GM08714 (cell line): ENCODE measurements around the gene SLC10A3.
"Not testable (repeated sequence)": the region's sequence is repeated elsewhere in the genome, so short reads cannot be mapped to it uniquely, and the experiment has no call there.

ENCODE experiments used
- H3K4me3 ChIP-seq: fragments of 200-500 bp; sonication (Bioruptor generic); 2 replicates; pipeline ENCODE4 v1.5.1; 2014; ENCODE audit warnings: mild to moderate bottlenecking, low read length, inconsistent platforms
- ZNF274 ChIP-seq: IDR thresholded peaks from 2 replicates; pipeline ENCODE4 v1.6.1; 2012; ENCODE audit warnings: mild to moderate bottlenecking, low read depth, low read length

The SLC10A3 gene

DNA sequence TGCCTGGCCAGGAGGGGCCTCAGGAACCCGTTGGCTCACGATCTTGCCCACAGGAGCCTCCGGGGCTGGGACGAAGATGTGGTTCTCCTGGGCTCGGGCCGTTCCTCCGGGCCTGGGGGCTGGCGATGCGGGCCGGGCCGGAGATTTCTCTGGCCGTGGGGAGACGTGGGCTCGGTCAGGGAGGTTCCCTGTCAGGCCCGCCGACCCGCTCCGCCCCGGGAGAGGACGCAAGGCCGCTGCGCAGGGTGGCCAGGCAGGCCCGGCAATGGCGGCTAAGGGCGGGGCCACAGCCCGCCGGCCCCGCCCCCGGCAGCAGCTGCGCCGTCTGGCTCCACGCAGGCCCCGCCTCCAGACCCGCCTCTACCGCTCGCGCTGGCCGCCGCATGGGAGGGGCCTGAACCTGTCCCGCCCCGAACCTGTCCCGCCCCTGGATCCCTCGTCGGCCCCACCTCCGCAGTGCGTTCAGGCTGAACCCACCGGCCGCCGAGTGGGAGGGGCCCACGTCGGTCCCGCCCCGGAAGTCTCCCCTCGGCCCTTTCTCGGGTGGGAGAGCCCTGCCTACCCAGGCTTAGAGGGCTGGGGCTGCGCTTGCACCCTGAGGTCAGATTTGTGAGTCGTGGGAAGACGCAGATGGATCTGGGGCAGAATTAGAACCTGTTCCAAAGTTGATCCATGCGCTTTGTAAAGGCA lies 25.7 kb upstream of the SLC10A3 start, which contains the start of gene FAM3A:
Gene FAM3A (minus strand): TSS at position 267 of the 690 bp plus-strand sequence. CDS start 460 bp downstream, outside the sequence.
- peak within 1 kb of the TSS; percentile 73 for H3K4me3 ChIP-seq
- no peak for TF ChIP-seq ZNF274

DNA sequence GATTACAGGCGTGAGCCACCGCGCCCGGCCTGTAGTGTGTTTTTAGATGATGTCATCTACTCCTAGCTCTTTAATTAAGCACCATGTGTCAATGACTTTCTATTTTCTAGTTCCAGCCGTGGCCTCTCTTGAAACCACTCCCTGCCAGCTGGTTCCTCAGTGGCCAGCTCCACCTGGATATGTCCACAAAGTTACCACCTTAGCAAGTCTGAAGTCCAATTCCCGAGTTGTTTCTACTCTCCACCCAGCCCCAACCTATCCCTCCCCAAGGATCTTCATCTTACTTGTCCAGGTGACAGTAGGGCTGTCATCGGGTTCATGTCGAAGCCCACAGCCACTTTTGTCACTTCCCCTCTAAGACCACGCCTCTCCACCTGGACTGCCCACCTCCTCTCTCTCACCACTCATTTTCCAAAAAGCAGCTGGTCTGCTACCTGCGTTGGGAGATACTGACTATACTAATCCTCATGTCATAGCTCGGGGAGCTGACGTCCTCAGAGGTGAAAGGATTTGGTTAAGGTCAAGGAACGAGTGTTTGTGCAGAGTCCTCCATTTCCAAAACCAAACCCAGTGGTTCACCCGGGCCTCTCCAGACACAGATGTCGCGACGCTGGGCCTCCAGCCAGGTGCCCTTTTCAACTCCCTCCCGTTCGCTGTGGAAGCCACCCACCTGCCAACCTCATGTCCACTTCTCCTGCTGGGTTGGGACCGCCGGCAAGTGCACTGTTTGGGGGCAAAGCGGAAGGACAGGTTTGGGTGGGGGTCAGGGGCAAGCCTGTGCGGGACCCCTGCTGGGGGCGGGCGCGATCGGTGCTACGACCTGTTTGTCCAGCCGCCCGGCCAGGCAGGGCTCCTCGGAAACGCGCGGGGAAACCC lies 24.9 kb upstream of the SLC10A3 start:
- H3K4me3 ChIP-seq = peak overlapping the region; percentile 73
- no peak for TF ChIP-seq ZNF274

DNA sequence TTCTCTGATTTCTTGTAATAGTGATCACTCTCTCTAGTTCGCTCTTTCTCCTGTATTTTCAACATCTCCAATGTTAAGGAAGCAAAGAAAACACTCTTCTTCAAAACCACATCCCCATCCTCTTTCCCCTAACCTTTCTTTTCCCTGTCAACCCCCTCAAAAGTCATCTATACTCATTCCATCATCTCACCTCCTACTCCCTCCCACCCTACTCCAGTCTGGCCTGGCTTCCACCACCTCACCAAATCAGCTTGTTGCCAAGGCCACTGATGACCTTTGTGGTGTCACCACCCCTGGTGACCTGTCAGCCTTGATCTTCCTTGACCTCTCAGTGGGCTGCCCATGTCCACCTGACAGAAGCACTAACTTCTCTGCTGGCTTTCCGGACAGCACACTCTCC lies 23.3 kb upstream of the SLC10A3 start:
- no peak overlapping the region for H3K4me3 ChIP-seq
- TF ChIP-seq ZNF274 = no peak

DNA sequence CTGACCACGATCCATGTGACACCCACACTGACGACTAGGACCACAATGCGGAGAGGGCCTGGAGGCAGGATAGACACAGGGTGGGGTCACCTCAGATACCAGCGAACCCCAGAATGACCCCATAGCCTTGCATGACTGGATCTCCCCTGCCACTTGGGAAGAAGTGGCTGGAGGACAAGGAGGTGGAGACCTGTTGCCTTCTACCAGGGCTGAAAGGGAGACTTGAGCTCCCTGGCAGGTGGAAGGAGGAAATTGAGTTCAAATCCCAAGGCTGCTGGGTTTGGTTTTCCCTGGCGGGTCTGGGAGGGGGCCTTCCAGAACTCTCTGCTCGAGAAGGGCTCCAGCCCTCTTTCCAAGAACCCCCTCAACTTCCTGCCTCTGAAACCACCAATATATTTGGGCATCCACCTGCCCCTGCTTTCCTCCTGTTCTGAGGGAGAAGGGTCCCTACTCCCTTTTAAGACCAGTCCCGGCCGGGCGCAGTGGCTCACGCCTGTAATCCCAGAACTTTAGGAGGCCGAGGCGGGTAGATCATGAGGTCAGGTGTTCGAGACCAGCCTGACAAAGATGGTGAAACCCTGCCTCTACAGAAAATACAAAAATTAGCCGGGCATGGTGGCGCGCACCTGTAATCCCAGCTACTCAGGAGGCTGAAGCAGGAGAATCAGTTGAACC lies 22.6 kb upstream of the SLC10A3 start:
- no peak for TF ChIP-seq ZNF274
- no peak overlapping the region for H3K4me3 ChIP-seq

DNA sequence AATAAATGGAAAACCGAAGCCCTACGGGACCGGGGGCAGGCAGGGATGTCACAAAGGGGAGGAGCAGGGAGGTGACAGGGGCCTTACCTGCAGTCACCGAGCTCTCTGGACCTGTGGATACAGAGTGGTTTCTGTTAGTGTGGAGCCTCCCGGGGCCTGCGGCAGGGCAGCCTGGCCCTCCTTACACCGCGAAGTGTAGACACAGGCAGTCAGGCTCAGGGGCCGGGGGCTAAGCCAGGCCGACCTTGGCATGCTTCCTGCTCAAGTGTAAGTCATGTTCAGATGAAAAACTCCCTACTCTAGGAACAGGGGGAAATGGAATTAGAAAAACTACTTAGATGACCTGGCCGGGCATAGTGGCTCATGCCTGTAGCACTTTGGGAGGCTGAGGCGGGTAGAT lies 21.3 kb upstream of the SLC10A3 start:
- no peak for TF ChIP-seq ZNF274
- H3K4me3 ChIP-seq = no peak overlapping the region

DNA sequence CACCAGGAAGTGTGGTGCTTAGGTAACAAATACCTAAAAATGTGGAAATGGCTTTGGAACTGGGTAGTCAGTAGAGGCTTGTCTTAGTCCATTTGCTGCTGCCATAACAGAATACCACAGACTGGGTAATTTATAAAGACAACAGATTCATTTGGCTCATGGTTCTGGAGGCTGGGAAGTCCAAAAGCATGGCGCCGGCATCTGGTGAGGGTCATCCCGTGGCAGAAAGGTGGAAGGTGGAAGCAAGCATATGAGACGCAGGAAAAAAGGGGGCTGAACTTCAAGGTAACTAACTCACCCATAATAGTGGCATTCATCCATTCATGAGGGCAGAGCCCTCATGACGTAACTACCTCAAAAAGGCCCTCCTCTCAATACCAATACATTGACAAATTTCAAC lies 19.0 kb upstream of the SLC10A3 start:
- H3K4me3 ChIP-seq = no peak overlapping the region
- no peak for TF ChIP-seq ZNF274

DNA sequence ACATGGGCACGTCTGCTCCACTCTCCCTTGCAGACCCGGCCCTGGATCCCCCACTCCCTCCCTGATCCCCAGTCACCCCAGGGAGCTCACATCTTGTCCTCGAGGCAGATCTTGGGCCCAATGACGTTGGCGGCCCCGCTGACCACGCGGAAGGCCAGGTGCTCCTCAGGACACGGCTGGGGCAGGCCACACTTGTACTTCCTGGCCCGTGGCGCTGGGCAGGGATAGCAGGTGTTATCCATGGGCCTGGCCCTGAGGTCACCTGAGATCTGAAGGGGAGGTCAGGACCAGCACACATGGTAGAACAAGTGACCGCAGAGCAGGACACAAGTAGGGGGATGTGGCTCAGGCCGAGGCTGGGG lies 17.9 kb upstream of the SLC10A3 start:
- no peak overlapping the region for H3K4me3 ChIP-seq
- TF ChIP-seq ZNF274 = no peak

DNA sequence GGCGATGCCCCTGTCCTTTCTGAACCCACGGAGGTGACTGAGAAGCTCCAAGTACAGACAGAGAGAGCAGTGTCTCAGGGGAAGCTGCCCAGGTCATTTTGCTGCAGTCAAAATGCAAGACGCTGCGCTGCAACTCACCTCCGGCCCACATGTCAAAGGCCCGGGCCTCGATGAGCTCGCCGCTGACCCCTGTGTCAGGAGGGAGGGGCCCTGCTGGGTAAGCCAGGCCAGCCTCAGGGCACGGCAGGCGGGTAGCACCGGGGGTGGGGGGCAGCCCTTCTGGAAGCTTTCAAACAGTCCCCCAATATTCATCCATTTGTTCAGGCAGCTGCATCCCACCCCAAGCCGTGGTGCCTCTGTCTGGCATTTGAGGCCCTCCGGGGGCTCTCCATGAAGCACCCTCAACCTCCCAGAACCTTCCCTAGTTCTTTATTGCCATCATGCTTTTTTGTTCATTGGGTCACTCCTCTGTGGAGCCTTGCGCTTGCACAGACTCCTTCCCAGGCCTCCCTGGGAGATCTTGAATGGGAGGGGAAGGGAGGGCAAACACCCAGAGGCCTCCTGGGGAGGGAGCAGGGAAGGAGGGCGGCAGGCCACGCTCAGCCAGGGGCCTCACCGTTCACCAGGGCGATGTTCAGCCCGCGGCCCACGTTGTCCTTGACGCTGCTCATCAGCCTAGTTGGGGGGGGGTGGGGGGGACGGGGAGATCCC lies 17.4 kb upstream of the SLC10A3 start:
- TF ChIP-seq ZNF274 = no peak
- H3K4me3 ChIP-seq = no peak overlapping the region

DNA sequence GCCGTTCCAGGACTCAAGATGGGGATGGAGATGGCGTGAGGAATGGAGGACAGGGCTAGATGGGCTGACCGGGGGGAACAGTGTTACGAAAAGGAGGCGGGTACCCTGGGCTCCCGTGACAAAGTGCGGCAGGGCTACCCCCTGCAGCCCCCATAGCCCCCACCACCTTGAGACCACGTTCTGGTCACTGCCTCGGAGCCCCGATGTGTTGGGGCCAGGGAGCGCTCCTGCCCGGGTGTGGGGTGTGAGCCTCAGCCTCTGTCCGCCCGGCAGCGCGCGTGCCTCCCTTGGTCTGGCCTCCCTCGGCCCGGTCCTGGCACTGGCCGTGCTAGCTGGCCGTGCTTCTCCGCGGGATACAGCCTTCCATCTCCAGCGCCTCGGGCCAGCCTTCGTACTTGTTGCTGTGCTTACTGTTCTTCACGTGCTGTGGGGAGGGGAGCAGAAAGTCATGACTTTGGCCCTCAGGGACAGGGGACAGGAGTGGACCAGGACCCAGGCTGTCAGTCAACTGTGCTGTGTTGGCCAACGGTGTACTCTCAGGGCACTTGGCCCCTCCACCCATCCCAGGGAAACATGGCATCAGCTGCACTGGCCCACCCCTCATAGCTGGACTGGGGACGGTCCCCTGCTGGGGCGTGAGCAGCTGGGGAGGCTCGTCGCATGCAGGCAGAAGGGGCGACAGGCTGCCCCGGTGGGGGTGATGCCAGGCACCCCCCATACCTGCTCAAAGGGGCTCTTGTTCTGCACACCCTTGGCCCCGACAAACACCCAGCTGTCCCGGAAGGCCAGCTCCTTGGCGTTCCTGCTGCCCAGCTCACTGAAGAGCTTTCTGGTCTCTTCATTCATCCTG lies 16.3 kb upstream of the SLC10A3 start:
- no peak overlapping the region for H3K4me3 ChIP-seq
- no peak for TF ChIP-seq ZNF274

DNA sequence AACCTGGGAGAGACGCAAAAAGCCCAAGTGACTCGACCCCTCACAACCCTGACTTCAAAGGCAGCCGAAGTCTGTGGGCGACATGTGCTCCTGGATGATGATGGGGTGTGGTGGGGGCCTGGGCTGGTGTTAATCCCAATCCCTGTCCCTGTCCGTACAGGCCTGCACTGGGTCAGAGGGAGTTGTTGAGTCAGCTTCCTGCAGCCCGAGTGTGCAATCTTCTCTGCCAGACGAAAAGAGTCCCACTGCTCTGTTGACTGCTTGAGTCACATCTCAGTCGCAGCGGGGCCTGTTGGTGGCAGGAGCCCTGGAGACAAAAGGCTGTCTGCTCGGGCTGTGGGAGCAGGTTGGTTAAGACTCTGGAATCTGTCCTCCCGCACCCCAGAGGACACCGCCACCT lies 15.3 kb upstream of the SLC10A3 start:
- no peak for TF ChIP-seq ZNF274
- no peak overlapping the region for H3K4me3 ChIP-seq

DNA sequence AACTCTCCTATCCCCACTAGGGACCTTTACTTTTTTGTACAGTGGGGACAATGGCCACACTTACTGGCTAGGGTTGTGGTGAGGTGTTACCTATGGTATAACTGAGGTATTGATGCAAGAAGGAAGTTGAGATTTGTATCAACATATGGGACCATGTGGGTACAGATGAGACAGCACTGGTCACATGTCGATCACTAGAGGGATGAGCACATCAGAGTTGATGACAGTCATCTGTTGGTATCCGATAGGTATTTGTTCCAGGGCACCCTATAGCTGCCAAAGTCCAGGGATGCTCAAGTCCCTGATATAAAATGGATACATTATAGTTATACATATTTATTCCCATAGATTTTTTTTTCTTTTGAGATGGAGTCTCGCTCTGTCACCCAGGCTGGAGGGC lies 12.6 kb upstream of the SLC10A3 start:
- TF ChIP-seq ZNF274 = no peak
- H3K4me3 ChIP-seq = no peak overlapping the region

DNA sequence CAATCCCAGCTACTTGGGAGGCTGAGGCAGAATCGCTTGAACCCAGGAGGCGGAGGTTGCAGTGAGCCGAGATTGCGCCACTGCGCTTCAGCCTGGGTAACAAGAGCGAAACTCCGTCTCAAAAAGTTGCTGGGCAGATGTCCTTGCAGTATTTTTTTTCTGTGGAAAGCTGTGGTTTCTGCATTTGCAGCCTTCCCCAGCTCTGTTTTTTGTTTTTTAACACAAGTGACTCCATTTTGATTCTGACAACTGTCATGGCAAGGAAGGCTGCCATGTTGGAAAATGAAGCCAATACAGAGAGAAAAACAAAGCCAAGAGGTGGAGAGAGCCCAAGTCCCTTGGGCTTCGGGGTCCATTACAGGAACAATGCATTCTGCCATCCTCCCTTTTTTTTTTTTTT lies 11.7 kb upstream of the SLC10A3 start:
- no peak for TF ChIP-seq ZNF274

DNA sequence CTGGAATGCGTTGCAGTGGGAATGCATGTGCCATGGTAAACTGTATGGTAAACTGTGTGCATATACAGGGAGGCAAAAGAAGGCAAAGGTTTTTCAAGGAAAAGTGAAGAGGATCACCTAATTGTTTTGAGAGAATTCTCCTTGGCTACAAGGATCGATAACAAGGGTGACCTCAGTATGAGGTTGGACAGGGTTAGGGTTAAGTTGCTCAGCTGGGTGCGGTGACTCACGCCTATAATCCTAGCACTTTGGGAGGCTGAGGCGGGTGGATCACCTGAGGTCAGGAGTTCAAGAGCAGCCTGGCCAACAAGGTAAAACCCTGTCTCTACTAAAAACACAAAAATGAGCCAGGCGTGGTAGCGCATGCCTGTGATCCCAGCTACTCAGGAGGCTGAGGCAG lies 11.0 kb upstream of the SLC10A3 start:
- H3K4me3 ChIP-seq = not testable (repeated sequence)

More for the DNA sequence above, 11.7 kb upstream of the SLC10A3 start:
- no peak overlapping the region for H3K4me3 ChIP-seq

DNA sequence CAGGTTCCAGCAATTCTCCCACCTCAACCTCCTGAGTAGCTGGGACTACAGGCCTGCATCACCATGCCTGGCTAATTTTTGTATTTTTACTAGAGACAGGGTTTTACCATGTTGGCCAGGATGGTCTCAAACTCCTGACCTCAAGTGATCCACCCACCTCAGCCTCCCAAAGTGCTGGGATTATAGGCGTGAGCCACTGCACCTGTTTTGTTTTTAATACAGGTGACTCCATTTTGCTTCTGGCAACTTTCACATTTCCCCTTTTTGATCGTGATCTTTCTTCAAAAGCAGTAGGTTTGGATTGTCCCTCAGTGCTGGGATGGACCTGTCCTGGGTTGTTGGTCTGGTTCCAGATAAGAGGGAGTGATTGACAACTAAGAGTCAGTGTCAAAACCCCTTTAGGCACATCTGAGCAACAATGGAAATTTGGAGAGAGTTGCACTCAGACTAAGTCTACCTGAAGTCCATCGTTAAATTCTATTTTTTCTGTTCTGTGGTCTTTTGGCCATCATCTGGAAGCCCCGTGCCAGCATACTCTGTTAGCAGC lies 6.2 kb upstream of the SLC10A3 start:
- not testable (repeated sequence) for H3K4me3 ChIP-seq
